ENCODE data around the gene TRIM75. TPM values are rescaled to one million over a fixed set of nuclear protein-coding genes. Genes with fewer than 3 reads are reported as not detected.

TRIM75 gene
- total RNA-seq, 2 experiments from 2014 or later = not detected

DNA sequence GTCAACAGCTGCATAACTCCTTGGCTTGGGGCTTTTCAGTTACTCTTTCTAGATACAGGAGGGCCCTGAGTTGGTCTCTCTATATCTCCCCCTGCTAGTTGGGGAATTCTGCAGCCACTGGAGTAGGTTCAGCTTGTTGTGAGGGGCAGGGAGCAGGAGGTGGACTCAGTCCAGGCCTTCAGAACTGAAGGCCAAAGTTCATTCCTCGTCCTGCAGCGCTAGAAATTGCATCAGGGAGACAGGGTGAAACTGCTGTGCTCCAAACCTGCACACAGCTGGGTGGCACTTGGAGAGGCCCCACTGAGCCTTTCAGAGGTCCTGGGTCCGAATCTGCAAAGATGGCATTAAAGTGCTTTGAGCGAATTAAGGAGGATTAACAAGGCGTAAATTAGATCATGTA, 46.8 kb upstream of the TRIM75 start:
- Mint-ChIP-seq H3K4me3 (no peak overlapping the region), H3K27ac (no peak overlapping the region), H3K4me1 (ENCODE audit: low read depth) (no peaks in the 10 kb centered on the region), H3K36me3 (ENCODE audit: low read depth) (no peaks in the 10 kb centered on the region), H3K27me3 (peaks cover 9% of the 10 kb centered on the region), H3K9me3 (no peaks in the 10 kb centered on the region)
- no peak overlapping the region for H3K4me3 ChIP-seq (ENCODE audit: low read length)
- ChIA-PET POLR2A (no interaction called here), CTCF (no interaction called here)
- DNase-seq (no peak), ATAC-seq (ENCODE audit: poor library complexity) (no peak)
- intact Hi-C loops (cut with DNase I, micrococcal nuclease) = no loop called here
- H3K36me3 ChIP-seq (ENCODE audit: insufficient read depth, low read length) = no peaks in the 10 kb centered on the region
- H3K27me3 ChIP-seq (ENCODE audit: control insufficient read depth in 1 of 2, insufficient read depth in 2 of 2, low read length in 2 of 2) = no peaks in the 10 kb centered on the region
- no peak overlapping the region for H3K27ac ChIP-seq (ENCODE audit: low read depth in 1 of 2, low read length in 2 of 2)
- TF ChIP-seq, protein P1, sequence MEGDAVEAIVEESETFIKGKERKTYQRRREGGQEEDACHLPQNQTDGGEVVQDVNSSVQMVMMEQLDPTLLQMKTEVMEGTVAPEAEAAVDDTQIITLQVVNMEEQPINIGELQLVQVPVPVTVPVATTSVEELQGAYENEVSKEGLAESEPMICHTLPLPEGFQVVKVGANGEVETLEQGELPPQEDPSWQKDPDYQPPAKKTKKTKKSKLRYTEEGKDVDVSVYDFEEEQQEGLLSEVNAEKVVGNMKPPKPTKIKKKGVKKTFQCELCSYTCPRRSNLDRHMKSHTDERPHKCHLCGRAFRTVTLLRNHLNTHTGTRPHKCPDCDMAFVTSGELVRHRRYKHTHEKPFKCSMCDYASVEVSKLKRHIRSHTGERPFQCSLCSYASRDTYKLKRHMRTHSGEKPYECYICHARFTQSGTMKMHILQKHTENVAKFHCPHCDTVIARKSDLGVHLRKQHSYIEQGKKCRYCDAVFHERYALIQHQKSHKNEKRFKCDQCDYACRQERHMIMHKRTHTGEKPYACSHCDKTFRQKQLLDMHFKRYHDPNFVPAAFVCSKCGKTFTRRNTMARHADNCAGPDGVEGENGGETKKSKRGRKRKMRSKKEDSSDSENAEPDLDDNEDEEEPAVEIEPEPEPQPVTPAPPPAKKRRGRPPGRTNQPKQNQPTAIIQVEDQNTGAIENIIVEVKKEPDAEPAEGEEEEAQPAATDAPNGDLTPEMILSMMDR (IDR thresholded peaks at IDR 0.05) = no peak
- H3K9me3 ChIP-seq (ENCODE audit: control insufficient read depth in 1 of 2, insufficient read depth in 1 of 2, low read length in 2 of 2) = no peaks in the 10 kb centered on the region
- no peaks in the 10 kb centered on the region for H3K4me1 ChIP-seq (ENCODE audit: insufficient read depth, low read length)

DNA sequence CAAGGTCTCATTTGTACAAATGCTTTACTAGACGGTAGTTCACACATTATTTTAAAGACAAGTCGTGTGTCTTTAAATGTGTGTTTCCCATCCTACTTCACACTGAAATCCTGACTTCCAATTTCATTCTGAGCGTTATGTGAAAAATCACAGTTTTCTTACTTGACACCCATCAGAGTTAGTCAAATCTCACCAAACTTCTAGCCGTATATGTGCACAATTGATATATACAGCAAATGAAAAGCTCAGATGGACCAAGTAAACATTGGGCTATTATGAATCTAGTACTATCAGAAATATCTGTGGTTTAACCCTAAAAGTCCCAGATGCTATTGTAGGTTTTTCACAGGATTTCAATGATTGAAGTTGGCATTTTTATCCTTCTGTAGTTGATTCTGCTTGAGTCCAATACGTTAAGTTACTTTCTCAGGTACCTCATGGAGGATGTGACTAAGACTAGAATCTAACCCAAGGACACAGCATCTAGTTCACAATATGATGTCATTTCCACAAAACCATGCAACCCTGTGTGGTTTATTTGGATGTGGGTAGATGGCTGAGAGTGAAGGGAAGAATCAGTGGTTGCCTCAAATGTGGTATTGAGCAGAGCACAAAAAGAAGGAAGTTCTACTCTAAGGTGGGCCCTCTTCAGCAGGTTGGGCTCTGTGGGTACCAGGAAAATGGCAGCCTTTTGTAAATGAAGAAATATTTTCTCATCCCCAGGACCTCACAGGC, 44.0 kb upstream of the TRIM75 start:
- no peak overlapping the region for H3K4me3 ChIP-seq (ENCODE audit: low read length)
- H3K4me1 Mint-ChIP-seq (ENCODE audit: low read depth) = no peaks in the 10 kb centered on the region
- no peaks in the 10 kb centered on the region for H3K9me3 ChIP-seq (ENCODE audit: control insufficient read depth in 1 of 2, insufficient read depth in 1 of 2, low read length in 2 of 2)
- no peaks in the 10 kb centered on the region for H3K9me3 Mint-ChIP-seq
- H3K4me1 ChIP-seq (ENCODE audit: insufficient read depth, low read length) = no peaks in the 10 kb centered on the region
- POLR2A ChIA-PET = no interaction called here
- H3K36me3 Mint-ChIP-seq (ENCODE audit: low read depth) = no peaks in the 10 kb centered on the region
- CTCF ChIA-PET = no interaction called here
- H3K27me3 Mint-ChIP-seq = peaks cover 9% of the 10 kb centered on the region
- no peak overlapping the region for H3K4me3 Mint-ChIP-seq
- no peak overlapping the region for H3K27ac ChIP-seq (ENCODE audit: low read depth in 1 of 2, low read length in 2 of 2)
- TF ChIP-seq, protein P1 (IDR thresholded peaks at IDR 0.05) = no peak
- ATAC-seq (ENCODE audit: poor library complexity) (no peak), DNase-seq (peak in 1 of 14 experiments; percentile 6)
- H3K27ac Mint-ChIP-seq = no peak overlapping the region
- intact Hi-C loops (cut with DNase I, micrococcal nuclease) = no loop called here
- no peaks in the 10 kb centered on the region for H3K27me3 ChIP-seq (ENCODE audit: control insufficient read depth in 1 of 2, insufficient read depth in 2 of 2, low read length in 2 of 2)
- no peaks in the 10 kb centered on the region for H3K36me3 ChIP-seq (ENCODE audit: insufficient read depth, low read length)

DNA sequence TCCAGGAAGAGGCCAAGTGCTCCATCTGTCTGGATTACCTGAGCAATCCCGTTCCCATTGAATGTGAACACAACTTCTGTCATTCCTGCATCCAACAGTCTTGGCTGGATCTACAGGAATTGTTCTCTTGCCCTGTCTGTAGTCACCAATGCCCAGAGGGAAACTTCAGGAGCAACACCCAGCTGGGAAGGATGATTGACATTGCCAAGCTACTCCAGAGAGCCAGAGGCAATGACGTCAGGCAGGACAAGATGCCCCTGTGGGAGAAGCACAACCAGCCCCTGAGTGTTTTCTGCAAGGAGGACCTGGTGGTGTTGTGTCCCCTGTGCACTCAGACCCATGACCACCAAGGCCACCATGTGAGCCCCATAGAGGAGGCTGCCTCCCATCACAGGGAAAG, 43.2 kb upstream of the TRIM75 start:
- H3K36me3 Mint-ChIP-seq (ENCODE audit: low read depth) = no peaks in the 10 kb centered on the region
- Histone ChIP-seq H3K27ac (ENCODE audit: low read depth in 1 of 2, low read length in 2 of 2) (no peak overlapping the region), H3K4me3 (ENCODE audit: low read length) (no peak overlapping the region), H3K27me3 (ENCODE audit: control insufficient read depth in 1 of 2, insufficient read depth in 2 of 2, low read length in 2 of 2) (no peaks in the 10 kb centered on the region), H3K4me1 (ENCODE audit: insufficient read depth, low read length) (no peaks in the 10 kb centered on the region), H3K9me3 (ENCODE audit: control insufficient read depth in 1 of 2, insufficient read depth in 1 of 2, low read length in 2 of 2) (no peaks in the 10 kb centered on the region), H3K36me3 (ENCODE audit: insufficient read depth, low read length) (no peaks in the 10 kb centered on the region)
- H3K9me3 Mint-ChIP-seq = no peaks in the 10 kb centered on the region
- TF ChIP-seq, protein P1 (IDR thresholded peaks at IDR 0.05) = no peak
- intact Hi-C loops (cut with DNase I, micrococcal nuclease) = no loop called here
- DNase-seq = no peak
- POLR2A ChIA-PET = no interaction called here
- H3K27me3 Mint-ChIP-seq = peaks cover 9% of the 10 kb centered on the region
- ATAC-seq (ENCODE audit: poor library complexity) = no peak
- H3K4me3 Mint-ChIP-seq = no peak overlapping the region
- H3K27ac Mint-ChIP-seq = no peak overlapping the region
- no peaks in the 10 kb centered on the region for H3K4me1 Mint-ChIP-seq (ENCODE audit: low read depth)
- CTCF ChIA-PET = no interaction called here

Measured in CD4-positive, alpha-beta T cell (primary cell).